RWPE1 (cell line): ENCODE results near the gene ABI2.
"Not testable (repeated sequence)": the region's sequence is repeated elsewhere in the genome, so short reads cannot be mapped to it uniquely, and the experiment has no call there.

Source experiments
- CTCF ChIA-PET: fragments of 350-600 bp; sonication (Branson Sonifier 250); formaldehyde crosslinking; extraction: SDS; loops from one replicate; lab custom pipeline; 2021; lab: Yijun Ruan, JAX
- POLR2A ChIA-PET: fragments of 400-600 bp; formaldehyde crosslinking; extraction: SDS; loops from one replicate; lab custom pipeline; 2020; ENCODE audit warnings: antibody characterized with exemption; ENCODE audit not compliant: low non-redundant PET; lab: Yijun Ruan, JAX
- DNase-seq: peaks from one replicate; pipeline ENCODE4 v3.0.0; 2012; ENCODE audit warnings: low spot score
- H3K27ac ChIP-seq: fragments of 450-650 bp; 2 replicates; pipeline ENCODE4 v1.5.1; 2017
- CTCF ChIP-seq: fragments of 450-650 bp; conservative IDR thresholded peaks from 2 replicates; pipeline ENCODE4 v1.5.1; 2017; ENCODE audit warnings: low read depth, mild to moderate bottlenecking

ABI2 gene

GRCh38 chr2:203366639-203367466 is 38.7 kb downstream of the ABI2 start:
- no peak for TF ChIP-seq CTCF

GRCh38 chr2:203372706-203373105 is 44.5 kb downstream of the ABI2 start:
- CTCF ChIA-PET, H3K27ac ChIP-seq, DNase-seq, POLR2A ChIA-PET: not testable (repeated sequence)

More at GRCh38 chr2:203366639-203367466, 38.7 kb downstream of the ABI2 start:
- ChIA-PET POLR2A (no interaction called here), CTCF (no interaction called here)
- no peak for DNase-seq
- H3K27ac ChIP-seq: no peak overlapping the region

- H3K27ac ChIP-seq: no peak overlapping the region
- no peak for TF ChIP-seq CTCF
- POLR2A ChIA-PET: no interaction called here
- CTCF ChIA-PET: no interaction called here
- DNase-seq: no peak
These were observed 48.0 kb downstream of the ABI2 start for GRCh38 chr2:203376173-203376572.

- CTCF ChIA-PET: no interaction called here
- no peak overlapping the region for H3K27ac ChIP-seq
- no peak for DNase-seq
- no peak for TF ChIP-seq CTCF
- POLR2A ChIA-PET: no interaction called here
These were observed 51.0 kb downstream of the ABI2 start for GRCh38 chr2:203379156-203379555.

- ChIA-PET POLR2A (no interaction called here), CTCF (no interaction called here)
- no peak for TF ChIP-seq CTCF
- H3K27ac ChIP-seq: no peak overlapping the region
- DNase-seq: no peak
These were observed 54.8 kb downstream of the ABI2 start for GRCh38 chr2:203383038-203383437.

GRCh38 chr2:203388153-203388552 is 60.0 kb downstream of the ABI2 start:
- H3K27ac ChIP-seq, DNase-seq, POLR2A ChIA-PET: not testable (repeated sequence)
- CTCF ChIA-PET: interaction anchor here (0.7 kb wide), 1 partner anchor 332 kb away, joined by 3 read pairs; no protein-coding TSS in a partner anchor

- no peak for DNase-seq
- no peak for TF ChIP-seq CTCF
- ChIA-PET POLR2A (no interaction called here), CTCF (no interaction called here)
- H3K27ac ChIP-seq: no peak overlapping the region
These were observed 66.5 kb downstream of the ABI2 start for GRCh38 chr2:203394519-203395227.
